Activated CD8-positive, alpha-beta memory T cell treated with anti-CD3 and anti-CD28 coated beads for 24 hours (primary cell): Measurements from ENCODE around the gene MICALL1.
A peak's percentile ranks its signal among the peaks of the same experiment; 100 is the strongest.
"Not testable (repeated sequence)": the region's sequence is repeated elsewhere in the genome, so short reads cannot be mapped to it uniquely, and the experiment has no call there.

ENCODE experiments used
- DNase-seq: peaks from one replicate; pipeline ENCODE4 v3.0.0-alpha.2; 2020

The MICALL1 gene

GRCh38 chr22:37931893-37932389, 25.8 kb downstream of the MICALL1 start:
- DNase-seq = no peak

DNA sequence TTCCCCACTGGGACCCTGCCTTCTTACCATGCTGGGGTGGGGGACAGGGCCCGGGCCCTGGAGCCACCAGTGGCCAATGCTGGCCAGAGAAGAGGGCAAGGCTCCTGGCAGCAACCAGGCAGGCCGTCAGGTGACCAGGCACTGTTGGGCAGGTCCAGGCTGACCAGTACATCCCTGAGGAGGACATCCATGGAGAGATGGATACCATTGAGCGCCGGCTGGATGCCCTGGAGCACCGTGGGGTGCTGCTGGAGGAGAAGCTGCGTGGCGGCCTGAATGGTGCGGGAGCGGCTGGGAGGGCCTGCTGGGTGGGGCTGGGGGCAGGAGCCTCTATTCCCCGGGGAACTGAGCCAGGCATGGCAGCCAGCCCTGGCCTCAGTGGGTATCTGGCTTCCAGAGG, 26.3 kb downstream of the MICALL1 start:
- no peak for DNase-seq

DNA sequence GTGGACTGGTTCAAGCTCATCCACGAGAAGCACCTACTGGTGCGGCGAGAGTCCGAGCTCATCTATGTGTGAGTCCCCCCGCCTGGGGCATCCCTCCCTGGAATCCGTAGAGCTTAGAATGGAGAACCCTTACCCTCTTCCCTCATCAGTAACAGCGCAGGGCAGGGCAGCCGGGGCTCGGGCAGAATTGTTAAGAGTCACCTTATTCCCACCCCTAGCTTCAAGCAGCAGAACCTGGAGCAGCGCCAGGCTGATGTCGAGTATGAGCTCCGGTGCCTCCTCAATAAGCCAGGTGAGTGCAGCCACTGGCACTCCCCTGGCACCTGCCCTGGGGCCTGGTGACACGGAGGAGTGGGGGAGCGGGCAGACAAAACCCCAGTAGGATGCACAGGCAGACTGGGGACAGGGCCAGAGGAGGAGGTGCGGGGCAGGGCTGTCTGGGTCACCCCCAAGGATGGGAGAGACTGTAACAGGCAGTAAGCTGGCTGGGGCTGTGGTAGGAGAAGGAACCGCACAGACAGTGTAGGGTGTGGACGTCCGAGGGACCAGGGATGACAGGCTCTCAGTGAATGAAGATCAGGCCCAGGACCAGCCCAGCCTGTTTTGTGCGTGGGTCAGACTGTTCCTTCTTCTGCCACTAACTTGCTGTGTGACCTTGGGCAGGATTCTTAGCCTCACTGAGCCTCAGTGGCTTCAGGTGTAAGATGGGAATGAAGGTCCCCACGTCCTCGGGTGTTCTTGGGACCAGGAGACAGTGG, 26.9 kb downstream of the MICALL1 start:
- no peak for DNase-seq

- DNase-seq = peak; percentile 93
Observed at GRCh38 chr22:37933711-37934376, 27.7 kb downstream of the MICALL1 start.

- DNase-seq = no peak
Observed at GRCh38 chr22:37940698-37941376, 34.7 kb downstream of the MICALL1 start.

DNA sequence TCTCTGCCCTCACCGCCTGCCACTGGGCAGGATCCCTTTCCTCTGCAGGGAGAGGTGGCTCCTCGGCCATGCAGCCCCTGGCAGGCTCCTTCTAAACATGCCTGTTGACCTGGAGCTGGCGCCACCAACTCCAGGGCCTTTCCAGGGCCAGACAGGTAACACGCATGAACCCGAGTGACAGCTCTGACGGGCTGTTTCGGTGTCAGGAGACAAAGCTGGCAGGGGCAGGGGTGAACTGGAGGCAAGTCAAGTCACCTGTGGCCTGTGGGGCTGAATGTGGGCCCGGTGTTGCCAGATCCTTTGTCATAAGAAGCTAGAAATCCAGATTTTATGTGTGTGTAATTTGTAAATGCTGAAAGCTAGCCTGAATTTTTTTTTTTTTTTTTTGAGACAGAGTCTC, 36.0 kb downstream of the MICALL1 start:
- DNase-seq = no peak

GRCh38 chr22:37943136-37943824, 37.2 kb downstream of the MICALL1 start:
- DNase-seq = no peak

- DNase-seq = no peak
Observed at GRCh38 chr22:37943825-37944198, 37.7 kb downstream of the MICALL1 start.

GRCh38 chr22:37944423-37944822, 38.3 kb downstream of the MICALL1 start:
- DNase-seq = not testable (repeated sequence)

- DNase-seq = not testable (repeated sequence)
Observed at GRCh38 chr22:37947142-37947795, 41.2 kb downstream of the MICALL1 start.

- DNase-seq = no peak
Observed at GRCh38 chr22:37951305-37951704, 45.2 kb downstream of the MICALL1 start.

DNA sequence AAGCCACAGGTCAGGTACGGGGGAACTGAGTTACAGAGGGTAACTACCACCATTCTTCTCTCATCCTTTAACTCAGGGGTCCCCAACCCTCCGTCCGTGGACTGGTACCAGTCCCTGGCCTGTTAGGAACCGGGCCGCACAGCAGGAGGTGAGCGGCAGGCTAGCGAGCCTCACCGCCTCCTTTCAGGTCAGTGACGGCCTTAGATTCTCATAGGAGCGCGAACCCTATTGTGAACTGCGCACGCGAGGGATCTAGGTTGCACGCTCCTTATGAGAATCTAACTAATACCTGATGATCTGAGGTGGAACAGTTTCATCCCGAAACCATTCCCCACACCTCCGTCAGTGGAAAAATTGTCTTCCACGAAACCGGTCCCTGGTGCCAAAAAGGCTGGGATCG, 46.5 kb downstream of the MICALL1 start:
- not testable (repeated sequence) for DNase-seq

DNA sequence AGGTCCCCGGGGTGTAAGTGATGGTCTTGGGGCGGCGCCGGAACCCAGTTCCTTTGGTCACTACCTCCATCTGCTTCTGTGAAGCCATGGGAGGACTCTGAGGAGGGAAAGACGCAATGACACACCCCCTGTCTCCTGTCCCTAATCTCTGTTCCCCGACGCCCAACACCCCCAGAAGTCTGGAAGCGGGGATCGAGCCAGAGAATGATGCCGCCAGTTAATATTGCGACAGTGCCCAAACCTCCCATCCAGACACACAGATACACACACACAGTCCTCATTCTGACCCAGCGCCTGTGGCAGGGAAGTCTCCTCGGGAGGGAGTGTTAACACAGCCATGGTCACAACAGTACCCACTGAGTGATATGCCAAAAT, 47.0 kb downstream of the MICALL1 start:
- DNase-seq = peak; percentile 61

- peak; percentile 96 for DNase-seq
Observed at GRCh38 chr22:37953437-37954179, 47.5 kb downstream of the MICALL1 start, which contains the start of the genes C22orf23 and POLR2F. C22orf23 (minus strand) TSS chr22:37953601; CDS start chr22:37953149, 452 bp downstream. POLR2F (plus strand) TSS chr22:37953699; CDS start chr22:37953788, 89 bp downstream.

- DNase-seq = no peak
Observed at GRCh38 chr22:37954686-37955085, 48.6 kb downstream of the MICALL1 start.

DNA sequence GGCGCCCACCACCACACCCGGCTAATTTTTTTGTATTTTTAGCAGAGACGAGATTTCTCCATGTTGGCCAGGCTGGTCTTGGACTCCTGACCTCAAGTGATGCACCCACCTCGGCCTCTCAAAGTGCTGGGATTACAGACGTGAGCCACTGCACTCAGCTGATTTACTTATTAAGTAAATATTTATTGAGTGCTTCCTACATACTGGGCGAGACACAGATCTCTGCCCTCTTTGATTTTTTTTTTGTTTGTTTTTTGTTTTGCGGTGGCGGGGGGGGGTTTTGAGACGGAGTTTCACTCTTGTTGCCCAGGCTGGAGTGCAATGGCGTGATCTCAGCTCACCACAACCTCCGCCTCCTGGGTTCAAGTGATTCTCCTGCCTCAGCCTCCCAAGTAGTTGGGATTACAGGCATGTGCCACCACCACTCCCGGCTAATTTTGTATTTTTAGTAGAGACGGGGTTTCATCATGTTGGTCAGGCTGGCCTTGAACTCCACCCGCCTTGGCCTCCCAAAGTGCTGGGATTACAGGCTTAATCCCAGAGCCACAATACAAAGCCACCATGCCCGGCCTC, 49.8 kb downstream of the MICALL1 start:
- not testable (repeated sequence) for DNase-seq

DNA sequence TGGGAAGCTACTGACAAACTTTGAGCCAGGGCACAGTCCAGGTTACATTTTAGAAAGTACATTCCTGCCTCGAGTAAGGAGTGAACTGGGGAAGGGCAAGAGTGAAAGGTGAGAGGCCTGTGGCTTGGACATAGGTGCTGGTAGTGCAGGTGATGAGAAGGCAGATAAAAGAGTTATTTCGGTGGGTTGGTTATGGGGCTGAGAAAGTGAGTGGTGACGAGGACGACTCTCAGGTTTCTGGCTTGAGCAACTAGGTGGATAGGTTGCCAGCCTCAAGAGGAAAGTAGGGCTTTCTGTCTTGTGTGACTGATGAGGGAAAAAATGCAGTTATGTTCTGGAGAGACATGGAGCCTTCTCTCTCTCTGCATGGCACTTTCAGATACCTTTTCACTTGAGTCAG, 51.1 kb downstream of the MICALL1 start:
- DNase-seq = no peak

GRCh38 chr22:37959231-37959825, 53.2 kb downstream of the MICALL1 start:
- no peak for DNase-seq

GRCh38 chr22:37961062-37961461, 55.0 kb downstream of the MICALL1 start:
- no peak for DNase-seq

DNA sequence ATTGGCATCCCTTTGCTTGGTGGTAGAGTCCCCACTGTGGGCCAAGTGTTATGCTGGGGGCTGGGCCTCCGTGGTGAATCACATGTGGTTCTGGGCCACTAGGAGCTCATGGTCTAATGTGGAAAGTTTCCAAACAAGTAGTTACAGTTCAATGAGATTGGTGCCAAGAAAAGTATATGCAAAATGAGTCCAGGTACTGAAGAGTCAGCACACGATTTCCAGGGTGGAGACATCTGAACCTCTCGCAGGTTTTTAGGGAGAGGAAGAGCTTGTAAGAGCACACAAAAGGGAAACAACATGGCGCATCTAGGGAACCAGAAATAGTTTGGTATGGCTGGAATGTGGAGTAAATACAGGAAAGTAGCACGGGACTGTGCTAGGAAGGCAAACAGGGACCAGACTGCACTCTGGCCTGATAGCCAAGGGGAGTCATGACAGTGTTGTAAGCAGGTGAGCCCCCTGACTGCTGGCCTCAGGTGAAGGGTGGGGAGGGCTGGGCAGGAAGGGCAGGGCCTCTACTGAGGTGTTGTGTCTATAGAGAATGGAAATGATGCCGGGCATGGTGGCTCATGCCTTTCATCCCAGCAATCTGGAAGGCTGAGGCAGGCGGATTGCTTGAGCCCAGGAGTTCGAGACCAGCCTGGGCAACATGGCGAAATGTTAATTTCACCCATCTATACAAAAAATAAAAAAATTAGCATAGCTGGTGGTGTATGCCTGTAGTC, 60.0 kb downstream of the MICALL1 start:
- no peak for DNase-seq
